UCSD-AML1 (cell line): ENCODE measurements around the gene PSMB11.

Source experiments
- DNase-seq: peaks from one replicate; lab custom pipeline; 2025; ENCODE audit not compliant: unreplicated experiment; lab: John Stamatoyannopoulos, UW

PSMB11 gene

GRCh38 chr14:23079716-23080115 lies 37.7 kb downstream of the PSMB11 start:
- DNase-seq = no peak

- DNase-seq = no peak
These were observed 38.5 kb downstream of the PSMB11 start for GRCh38 chr14:23080474-23080873.

DNA sequence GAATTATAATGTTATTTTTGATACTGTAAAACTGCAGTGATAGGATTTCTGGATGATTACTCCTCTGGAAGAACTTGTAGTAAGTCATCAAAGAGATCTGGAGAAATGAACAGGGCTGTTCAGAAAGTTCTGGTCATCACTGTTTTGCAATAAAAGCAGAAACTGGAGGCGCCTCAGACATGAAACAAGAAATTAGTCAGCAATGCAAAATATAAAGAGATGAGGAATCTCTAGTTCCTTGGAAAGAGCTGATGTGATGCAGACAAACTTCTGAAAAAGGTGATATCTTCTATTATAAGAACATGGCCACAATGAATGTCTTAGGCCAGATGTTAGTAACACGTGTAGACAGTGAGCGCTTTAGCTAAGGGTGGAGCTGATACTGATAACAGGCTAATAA lies 43.4 kb downstream of the PSMB11 start:
- DNase-seq = no peak

- DNase-seq = no peak
These were observed 44.6 kb downstream of the PSMB11 start for GRCh38 chr14:23086565-23086964.

DNA sequence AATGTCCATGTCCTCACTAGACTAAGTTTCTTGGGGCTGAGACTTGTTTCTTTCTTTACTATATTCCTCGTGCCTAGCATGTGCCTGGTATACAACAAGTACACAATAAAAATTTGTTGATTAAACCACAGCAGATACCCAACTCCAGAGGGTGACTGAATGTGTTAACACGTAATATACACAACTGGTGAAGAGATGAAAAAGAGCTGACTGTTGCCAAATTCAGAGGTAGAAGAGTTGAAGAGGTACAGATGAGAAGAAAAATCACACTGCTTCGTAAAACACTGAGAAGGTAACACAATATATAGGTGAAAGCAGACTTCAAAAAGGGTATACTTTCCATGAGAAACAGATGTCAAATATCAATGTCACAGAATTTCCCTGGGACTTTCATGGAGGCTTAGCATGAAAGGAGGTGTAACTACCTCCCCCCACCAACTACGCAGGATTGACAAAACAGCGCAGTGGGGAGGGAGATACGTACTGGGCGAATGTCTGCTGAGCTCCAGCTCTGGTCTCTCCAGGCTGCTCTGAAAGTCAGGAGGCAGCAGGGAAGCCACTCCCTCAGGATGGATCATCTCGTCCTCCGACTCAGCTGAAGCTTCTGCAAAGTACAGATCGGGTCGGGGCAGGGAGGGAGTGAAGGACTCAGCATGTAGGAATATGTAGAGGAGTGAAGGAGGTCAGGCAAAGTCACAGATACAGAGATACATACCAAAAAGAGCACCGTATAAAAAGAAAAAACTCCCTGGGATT lies 47.7 kb downstream of the PSMB11 start:
- DNase-seq = no peak

DNA sequence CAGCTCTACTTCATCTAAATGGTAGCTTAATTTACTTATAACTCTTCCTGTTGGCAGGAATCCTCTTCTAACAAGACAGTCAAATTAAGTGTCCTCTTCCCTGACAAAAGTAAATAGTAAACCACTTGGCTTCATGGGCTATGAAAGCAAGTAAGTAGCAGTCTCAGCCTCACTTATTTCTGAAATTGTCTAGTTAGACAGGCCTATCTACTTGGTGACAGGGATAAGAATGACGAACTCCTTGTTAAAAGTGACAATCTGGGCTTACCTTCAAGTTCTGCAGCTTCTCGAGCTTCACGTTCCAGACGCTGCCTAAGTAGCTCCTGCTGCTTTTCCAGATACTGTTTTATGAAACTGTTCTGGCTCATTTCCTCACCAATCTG lies 48.2 kb downstream of the PSMB11 start:
- DNase-seq = no peak

- no peak for DNase-seq
These were observed 49.5 kb downstream of the PSMB11 start for GRCh38 chr14:23091294-23092225.

- DNase-seq = no peak
These were observed 51.1 kb downstream of the PSMB11 start for GRCh38 chr14:23093104-23093503.

- DNase-seq = no peak
These were observed 51.5 kb downstream of the PSMB11 start for GRCh38 chr14:23093526-23093925.
